IPS DF 4.7 (cell line): ENCODE measurements around the gene MYB.
A peak's percentile ranks its signal among the peaks of the same experiment; 100 is the strongest.
"Not testable (repeated sequence)": the region's sequence is repeated elsewhere in the genome, so short reads cannot be mapped to it uniquely, and the experiment has no call there.

ENCODE experiments used
- DNase-seq: peaks from one replicate; pipeline ENCODE4 v3.0.0-alpha.2; 2013; ENCODE audit warnings: low spot score; ENCODE audit errors: extremely low read depth

The MYB gene

GRCh38 chr6:135163440-135163738 lies 17.7 kb upstream of the MYB start:
- DNase-seq = no peak

GRCh38 chr6:135164387-135164786 lies 16.7 kb upstream of the MYB start:
- not testable (repeated sequence) for DNase-seq

GRCh38 chr6:135165031-135165430 lies 16.1 kb upstream of the MYB start:
- DNase-seq = no peak

GRCh38 chr6:135166515-135166914 lies 14.6 kb upstream of the MYB start:
- DNase-seq = no peak

GRCh38 chr6:135167617-135168016 lies 13.5 kb upstream of the MYB start:
- no peak for DNase-seq

- DNase-seq = no peak
These were observed 12.3 kb upstream of the MYB start for GRCh38 chr6:135168766-135169165.

GRCh38 chr6:135170238-135170637 lies 10.9 kb upstream of the MYB start:
- DNase-seq = no peak

- DNase-seq = no peak
These were observed 10.3 kb upstream of the MYB start for GRCh38 chr6:135170849-135171248.

- no peak for DNase-seq
These were observed 7.7 kb upstream of the MYB start for GRCh38 chr6:135173242-135173988.

- no peak for DNase-seq
These were observed 7.1 kb upstream of the MYB start for GRCh38 chr6:135173989-135174484.

- no peak for DNase-seq
These were observed 5.0 kb upstream of the MYB start for GRCh38 chr6:135176058-135176457.

GRCh38 chr6:135176464-135176863 lies 4.6 kb upstream of the MYB start:
- DNase-seq = no peak

- DNase-seq = no peak
These were observed 1.7 kb upstream of the MYB start for GRCh38 chr6:135179372-135179771.

GRCh38 chr6:135179920-135180541 lies 1.1 kb upstream of the MYB start:
- no peak for DNase-seq

GRCh38 chr6:135181333-135182070 lies 394 bp downstream of the MYB start:
- DNase-seq = no peak

GRCh38 chr6:135182071-135183001 lies 1.2 kb downstream of the MYB start:
- DNase-seq = no peak

GRCh38 chr6:135183002-135183531 lies 2.0 kb downstream of the MYB start:
- DNase-seq = no peak

GRCh38 chr6:135183532-135184440 lies 2.7 kb downstream of the MYB start:
- peak; percentile 78 for DNase-seq

GRCh38 chr6:135185483-135185882 lies 4.4 kb downstream of the MYB start:
- no peak for DNase-seq

- no peak for DNase-seq
These were observed 5.1 kb downstream of the MYB start for GRCh38 chr6:135186255-135186654.
